ENCODE measurements around the gene C9.

DNA sequence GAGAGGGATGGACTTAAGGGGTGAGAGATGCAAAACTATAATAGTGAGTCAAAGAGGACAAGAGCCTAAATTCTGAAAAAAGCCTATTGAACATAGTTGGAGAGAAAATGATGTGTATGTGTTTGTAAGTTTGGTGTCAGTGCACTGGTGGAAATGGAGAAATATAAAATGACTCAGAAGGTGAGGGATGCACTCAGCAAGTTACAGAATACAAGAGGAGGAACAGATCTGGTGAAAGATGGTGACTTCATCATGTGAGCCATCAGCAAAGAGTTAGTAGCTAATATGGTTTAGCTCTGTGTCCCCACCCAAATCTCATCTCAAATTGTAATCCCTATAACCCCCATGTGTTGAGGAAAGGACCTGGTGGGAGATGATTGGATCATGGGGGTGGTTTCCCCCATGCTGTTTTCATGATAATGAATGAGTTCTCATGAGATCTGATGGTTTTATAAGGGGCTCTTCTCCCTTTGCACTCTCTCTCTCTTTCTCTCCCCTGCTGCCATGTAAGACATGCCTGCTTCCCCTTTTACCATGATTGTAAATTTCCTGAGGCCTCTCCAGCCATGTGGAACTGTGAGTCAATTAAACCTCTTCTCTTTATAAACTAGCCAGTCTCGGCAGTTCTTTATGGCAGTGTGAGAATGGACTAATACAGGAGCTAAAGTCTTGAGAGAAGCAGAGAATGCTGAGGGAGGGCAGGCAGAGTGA, 114.6 kb downstream of the C9 start:
- TF ChIP-seq, protein P1, sequence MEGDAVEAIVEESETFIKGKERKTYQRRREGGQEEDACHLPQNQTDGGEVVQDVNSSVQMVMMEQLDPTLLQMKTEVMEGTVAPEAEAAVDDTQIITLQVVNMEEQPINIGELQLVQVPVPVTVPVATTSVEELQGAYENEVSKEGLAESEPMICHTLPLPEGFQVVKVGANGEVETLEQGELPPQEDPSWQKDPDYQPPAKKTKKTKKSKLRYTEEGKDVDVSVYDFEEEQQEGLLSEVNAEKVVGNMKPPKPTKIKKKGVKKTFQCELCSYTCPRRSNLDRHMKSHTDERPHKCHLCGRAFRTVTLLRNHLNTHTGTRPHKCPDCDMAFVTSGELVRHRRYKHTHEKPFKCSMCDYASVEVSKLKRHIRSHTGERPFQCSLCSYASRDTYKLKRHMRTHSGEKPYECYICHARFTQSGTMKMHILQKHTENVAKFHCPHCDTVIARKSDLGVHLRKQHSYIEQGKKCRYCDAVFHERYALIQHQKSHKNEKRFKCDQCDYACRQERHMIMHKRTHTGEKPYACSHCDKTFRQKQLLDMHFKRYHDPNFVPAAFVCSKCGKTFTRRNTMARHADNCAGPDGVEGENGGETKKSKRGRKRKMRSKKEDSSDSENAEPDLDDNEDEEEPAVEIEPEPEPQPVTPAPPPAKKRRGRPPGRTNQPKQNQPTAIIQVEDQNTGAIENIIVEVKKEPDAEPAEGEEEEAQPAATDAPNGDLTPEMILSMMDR (IDR thresholded peaks at IDR 0.05; ENCODE audit: low read depth, low read length, poor library complexity, severe bottlenecking): no peak
- TF ChIP-seq EZH2phosphoT487 (IDR thresholded peaks at IDR 0.05; ENCODE audit: borderline replicate concordance, low read length): no peak

All from DOHH2 (cell line).